GM12864 (cell line): ENCODE data around the gene PKP2.

Experiments
- DNase-seq: peaks from one replicate; pipeline ENCODE4 v3.0.0-alpha.2; 2011; ENCODE audit warnings: low read depth
- H3K4me3 ChIP-seq: 2 replicates; pipeline ENCODE4 v1.5.1; 2011; ENCODE audit warnings: mild to moderate bottlenecking, low read depth, low read length, control low read depth
- CTCF ChIP-seq: IDR thresholded peaks from 2 replicates; pipeline ENCODE4 v1.5.1; 2011; ENCODE audit warnings: low read depth, mild to moderate bottlenecking, moderate library complexity, low read length, control low read depth, inconsistent platforms; ENCODE audit errors: missing control alignments

PKP2 gene

GRCh38 chr12:32780071-32780470 lies 116.5 kb downstream of the PKP2 start:
- DNase-seq = no peak
- H3K4me3 ChIP-seq = no peak overlapping the region
- no peak for TF ChIP-seq CTCF

GRCh38 chr12:32777691-32778175 lies 118.8 kb downstream of the PKP2 start:
- no peak for DNase-seq
- no peak for TF ChIP-seq CTCF
- H3K4me3 ChIP-seq = no peak overlapping the region

- no peak for DNase-seq
- H3K4me3 ChIP-seq = no peak overlapping the region
- no peak for TF ChIP-seq CTCF
Measured at GRCh38 chr12:32777159-32777558, 119.4 kb downstream of the PKP2 start.

- no peak overlapping the region for H3K4me3 ChIP-seq
- TF ChIP-seq CTCF = no peak
- no peak for DNase-seq
Measured at GRCh38 chr12:32776258-32776657, 120.3 kb downstream of the PKP2 start.

- no peak for DNase-seq
- H3K4me3 ChIP-seq = no peak overlapping the region
- no peak for TF ChIP-seq CTCF
Measured at GRCh38 chr12:32773691-32774090, 122.9 kb downstream of the PKP2 start.

- no peak overlapping the region for H3K4me3 ChIP-seq
- no peak for DNase-seq
- no peak for TF ChIP-seq CTCF
Measured at GRCh38 chr12:32770141-32770540, 126.4 kb downstream of the PKP2 start.

- no peak for TF ChIP-seq CTCF
- DNase-seq = no peak
- no peak overlapping the region for H3K4me3 ChIP-seq
Measured at GRCh38 chr12:32768518-32768917, 128.1 kb downstream of the PKP2 start.
